Left lobe of liver (tissue), 2 donors: Measurements from ENCODE around the gene PODXL. TPM values are rescaled to one million over a fixed set of nuclear protein-coding genes. Genes with fewer than 3 reads are reported as not detected.

Experiments
- ATAC-seq: fragments of 200-7000 bp; cut with Tn5 transposase; one replicate; pipeline ENCODE4 v1.9.1; 2020; ENCODE audit warnings: mild to moderate bottlenecking, moderate library complexity
- DNase-seq: peaks from one replicate; pipeline ENCODE4 v3.0.0-alpha.2; 2020; ENCODE audit warnings: low spot score
- total RNA-seq: library from RNA; stranded (reverse); gene quantifications from one replicate; pipeline ENCODE4 v1.2.1, GENCODE V29; 2021
- donor health status: DM: no; HTN: no; CAD: no; lungs with moderate emphysema.
- donor health status: DM: no; HTN: yes; CAD: no.

PODXL gene
- total RNA-seq, result 2.7 TPM

GRCh38 chr7:131556053-131556908 is at the start of gene PODXL:
PODXL (minus strand) TSS chr7:131556628; CDS start chr7:131556359, 269 bp downstream.
- peak; percentile 88 for ATAC-seq
- DNase-seq, result peak; percentile 76

DNA sequence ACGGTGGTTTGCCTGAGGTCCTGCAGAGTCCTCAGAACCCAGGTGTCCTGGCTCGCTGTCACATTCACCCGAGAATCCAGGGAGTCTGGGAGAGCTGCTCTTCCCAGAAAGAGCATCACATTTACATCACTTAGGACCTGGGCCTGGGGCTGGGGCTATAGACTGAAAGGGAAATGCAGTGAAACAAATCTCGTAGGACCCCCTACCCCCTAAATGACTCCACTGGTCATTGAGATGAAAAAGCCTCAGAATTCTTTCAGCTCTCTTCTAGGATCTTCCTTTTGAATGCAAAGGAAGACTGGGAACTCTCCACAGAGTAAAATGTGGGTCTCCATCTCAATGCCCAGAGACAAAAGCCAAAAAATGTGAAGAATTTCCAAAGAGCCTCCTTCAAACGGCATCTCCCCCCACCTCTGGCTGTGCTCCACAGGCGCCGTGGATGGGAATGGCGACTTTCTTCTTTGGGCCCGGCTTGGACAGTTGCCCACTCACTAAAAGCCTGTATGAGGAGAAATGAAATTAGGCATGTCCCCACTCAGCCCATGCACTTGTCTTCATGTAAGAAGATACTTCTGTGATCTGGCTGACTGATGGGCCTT is 49.0 kb upstream of the PODXL start:
- ATAC-seq (no peak), DNase-seq (no peak)

- no peak for DNase-seq
- no peak for ATAC-seq
Measured at GRCh38 chr7:131604841-131605279, 48.4 kb upstream of the PODXL start.

DNA sequence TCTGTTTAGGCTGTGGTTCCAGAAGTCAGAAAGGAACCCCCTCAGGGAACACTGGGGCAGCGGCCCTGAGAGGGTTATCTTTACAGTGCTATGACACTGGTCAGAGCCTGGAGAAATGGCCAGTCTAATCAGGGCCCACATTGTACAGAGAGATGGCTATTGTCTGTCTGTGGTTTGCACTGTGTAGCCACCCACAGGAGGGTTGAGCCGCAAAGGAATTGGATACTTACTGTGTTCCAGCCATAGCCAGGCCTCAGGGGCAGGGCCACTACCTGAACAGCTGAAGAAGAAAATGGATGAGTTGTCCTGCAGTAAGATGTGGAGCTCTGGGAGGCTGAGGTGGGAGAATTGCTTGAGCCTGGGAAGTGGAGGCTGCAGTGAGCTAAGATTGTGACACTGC is 47.5 kb upstream of the PODXL start:
- ATAC-seq (no peak), DNase-seq (no peak)

DNA sequence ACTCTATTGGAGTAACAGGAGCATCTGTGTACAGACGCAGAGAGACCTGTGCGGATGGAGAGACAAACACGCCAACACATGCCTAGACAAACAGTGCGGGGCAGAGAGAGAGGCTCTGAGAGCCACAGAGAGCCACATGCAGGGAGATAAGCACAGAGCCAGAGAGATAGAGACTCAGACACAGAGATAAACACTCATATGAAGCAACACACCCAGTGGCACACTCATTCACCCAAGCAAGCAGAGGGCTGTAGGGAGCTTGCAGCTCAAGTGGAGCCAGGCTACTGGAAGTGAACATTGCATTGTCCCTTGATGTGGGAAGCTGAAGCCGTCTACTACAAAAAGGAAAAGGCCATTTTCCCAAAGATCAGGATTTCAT is 46.6 kb upstream of the PODXL start:
- DNase-seq, result no peak
- no peak for ATAC-seq

GRCh38 chr7:131602304-131602993 is 46.0 kb upstream of the PODXL start:
- DNase-seq (no peak), ATAC-seq (no peak)

DNA sequence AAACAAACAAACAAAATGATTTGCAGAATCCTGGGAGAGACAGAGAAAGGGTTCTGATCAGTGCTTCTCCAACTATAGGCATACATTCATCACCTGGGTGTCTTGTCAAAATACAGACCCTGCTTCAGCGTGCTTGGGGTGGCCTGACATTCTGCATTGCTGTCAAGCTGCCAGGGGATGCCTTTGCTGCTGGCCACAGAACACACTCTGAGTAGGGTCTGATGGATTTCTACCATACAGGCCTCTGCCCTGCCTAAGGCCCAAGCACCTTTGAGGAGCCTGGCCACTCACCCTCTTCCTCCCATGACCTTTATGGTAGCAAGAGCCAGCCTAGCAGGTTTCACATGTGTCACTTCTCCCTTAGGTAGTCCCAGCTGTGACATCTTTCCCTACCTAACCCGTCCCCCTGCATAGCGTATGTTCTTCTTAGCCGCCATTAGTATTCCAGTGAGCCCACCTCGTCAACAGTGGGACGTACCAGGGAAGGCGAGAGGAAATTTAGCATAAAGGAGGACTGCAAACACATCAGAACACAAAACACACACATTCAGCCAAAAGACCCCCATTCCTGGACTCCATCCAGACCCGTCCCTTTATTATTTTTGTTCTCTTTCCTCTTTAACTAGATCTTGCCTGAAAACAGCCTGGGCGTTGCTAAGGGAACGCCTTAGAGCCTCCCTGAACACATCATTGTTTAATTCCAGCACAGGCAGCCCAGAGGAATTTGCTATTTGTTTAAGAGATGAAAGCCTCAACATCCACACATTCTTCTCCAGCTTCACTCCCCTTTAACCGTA is 43.9 kb upstream of the PODXL start:
- DNase-seq, result no peak
- no peak for ATAC-seq

GRCh38 chr7:131596785-131597184 is 40.4 kb upstream of the PODXL start:
- ATAC-seq, result no peak
- no peak for DNase-seq

DNA sequence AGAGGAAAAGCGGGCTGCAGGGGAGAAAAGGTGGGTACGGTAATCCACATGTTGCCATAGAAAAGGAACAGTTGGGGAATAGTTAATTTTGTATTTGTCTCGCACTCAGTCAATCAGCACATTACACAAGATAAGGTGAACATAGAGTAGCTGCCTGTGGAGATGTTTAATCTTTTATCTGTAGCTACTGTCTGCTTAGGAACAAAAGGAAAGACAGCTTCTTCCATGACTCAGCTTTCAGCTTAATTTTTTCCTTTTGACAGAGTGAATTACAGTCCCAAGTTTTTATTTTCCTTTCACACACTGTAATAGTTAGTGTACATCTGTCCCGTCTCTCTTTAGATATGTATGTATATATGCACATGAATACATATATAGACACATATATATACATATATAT is 39.3 kb upstream of the PODXL start:
- ATAC-seq (no peak), DNase-seq (no peak)

DNA sequence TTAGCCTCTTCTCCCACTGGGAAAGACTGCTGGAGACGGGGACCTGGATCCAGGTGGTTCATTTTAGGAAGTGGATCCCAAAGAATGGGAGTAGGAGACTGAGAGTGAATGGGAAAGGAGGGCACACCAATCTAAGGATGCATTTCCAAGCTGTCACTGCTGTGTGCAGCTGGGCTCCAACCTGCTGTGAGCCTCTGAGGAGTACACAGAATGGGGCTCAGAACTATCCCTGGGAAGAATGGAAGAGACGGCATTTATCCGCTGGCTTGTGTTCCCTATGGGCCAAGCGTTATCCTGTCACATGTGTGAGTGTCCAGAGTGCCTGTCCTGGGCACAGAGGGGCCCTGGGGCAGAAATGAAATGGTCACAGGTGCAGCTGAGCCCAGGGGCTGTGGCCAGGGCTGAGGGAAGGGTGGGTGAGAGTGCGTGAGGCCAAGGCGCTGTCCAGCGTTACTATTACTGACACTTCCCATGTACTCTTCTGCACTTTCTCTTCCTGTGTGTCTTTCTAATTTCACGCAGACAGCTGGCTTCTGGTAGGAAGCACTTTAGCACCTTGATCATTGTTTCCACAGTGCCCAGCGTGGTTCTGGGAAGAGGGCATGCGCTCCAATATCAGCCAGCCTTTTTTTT is 35.4 kb upstream of the PODXL start:
- ATAC-seq (no peak), DNase-seq (no peak)

DNA sequence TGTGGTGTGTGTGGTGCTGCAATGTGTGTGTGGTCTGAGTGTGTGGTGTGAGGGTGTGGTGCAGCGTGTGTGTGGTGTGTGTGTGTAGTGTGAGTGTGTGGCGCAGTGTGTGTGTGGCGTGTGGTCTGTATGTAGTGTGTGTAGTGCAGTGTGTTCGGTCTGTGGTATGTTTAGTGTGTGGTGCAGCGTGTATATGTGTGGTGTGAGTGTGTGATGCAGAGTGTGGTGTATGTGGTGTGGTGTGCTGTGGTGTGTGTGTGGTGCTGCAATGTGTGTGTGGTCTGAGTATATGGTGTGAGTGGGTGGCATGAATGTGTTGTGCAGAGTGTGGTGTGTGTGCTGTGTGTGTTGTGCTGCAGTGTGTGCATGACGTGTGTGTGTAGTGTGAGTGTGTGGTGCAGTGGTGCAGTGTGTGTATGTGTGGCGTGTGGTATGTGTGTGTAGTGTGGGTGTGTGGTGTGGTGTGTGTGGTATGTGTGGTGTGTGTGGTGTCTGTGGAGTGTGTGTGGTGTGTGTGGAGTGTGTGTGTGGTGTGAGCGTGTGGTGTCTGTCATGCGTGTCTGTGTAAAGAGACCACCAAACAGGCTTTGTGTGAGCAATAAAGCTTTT is 31.0 kb upstream of the PODXL start:
- no peak for DNase-seq
- no peak for ATAC-seq

DNA sequence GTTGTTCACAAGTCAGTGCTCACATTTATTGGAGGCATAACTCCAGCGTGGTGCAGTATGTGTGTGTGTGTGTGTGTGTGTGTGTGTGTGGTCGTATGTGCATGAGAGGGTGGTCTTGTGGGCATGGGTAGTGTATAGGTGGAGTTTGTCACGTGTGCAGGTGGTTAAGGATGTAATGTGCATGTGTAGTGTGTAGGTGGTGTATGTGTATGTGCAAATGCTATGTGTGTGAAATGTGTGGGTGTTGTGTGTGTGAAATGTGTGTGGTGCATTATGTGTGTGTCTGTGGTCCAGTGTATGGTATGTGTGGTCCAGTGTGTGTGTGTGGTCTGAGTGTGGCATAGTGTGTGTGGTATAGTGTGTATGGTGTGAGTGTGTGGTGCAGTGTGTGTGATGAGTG is 30.3 kb upstream of the PODXL start:
- ATAC-seq (no peak), DNase-seq (no peak)

DNA sequence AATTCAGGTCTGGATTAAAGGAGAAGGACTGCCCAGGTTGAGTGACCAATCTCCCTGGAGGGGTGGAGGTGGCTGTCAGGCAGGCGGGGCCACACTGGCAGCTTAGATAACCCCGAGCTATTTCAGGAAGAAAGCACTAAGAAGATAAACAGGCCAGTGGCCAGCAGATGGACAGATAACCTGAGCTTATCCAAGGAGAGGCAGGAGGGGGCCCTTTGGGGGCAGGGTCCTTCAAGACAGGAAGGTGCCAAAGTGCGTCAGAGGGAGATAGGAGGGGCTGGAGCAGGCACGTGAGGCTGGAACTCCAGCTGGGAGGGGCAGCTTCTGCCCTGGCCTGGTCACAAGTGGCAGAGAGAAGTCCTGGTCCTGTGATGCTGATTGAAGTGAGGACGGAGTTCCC is 29.8 kb upstream of the PODXL start:
- DNase-seq (no peak), ATAC-seq (no peak)

DNA sequence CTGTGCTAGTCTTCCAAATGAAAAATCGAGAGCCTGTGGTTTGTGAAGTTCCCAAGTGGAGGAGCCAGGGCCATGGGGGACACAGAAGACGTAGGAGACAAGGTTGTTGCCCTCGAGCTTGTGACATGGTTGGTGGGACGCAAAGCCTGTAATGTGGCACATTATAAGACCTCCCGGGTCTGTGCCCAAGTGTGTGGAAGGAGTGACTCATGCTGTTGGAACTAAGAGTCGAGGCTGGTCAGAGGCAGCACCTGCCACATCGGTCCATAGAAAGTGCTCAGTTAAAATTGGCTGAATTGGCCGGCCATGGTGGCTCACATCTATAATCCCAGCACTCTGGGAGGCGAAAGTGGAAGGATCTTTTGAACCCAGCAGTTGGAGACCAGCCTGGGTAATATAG is 27.0 kb upstream of the PODXL start:
- DNase-seq (no peak), ATAC-seq (no peak)

DNA sequence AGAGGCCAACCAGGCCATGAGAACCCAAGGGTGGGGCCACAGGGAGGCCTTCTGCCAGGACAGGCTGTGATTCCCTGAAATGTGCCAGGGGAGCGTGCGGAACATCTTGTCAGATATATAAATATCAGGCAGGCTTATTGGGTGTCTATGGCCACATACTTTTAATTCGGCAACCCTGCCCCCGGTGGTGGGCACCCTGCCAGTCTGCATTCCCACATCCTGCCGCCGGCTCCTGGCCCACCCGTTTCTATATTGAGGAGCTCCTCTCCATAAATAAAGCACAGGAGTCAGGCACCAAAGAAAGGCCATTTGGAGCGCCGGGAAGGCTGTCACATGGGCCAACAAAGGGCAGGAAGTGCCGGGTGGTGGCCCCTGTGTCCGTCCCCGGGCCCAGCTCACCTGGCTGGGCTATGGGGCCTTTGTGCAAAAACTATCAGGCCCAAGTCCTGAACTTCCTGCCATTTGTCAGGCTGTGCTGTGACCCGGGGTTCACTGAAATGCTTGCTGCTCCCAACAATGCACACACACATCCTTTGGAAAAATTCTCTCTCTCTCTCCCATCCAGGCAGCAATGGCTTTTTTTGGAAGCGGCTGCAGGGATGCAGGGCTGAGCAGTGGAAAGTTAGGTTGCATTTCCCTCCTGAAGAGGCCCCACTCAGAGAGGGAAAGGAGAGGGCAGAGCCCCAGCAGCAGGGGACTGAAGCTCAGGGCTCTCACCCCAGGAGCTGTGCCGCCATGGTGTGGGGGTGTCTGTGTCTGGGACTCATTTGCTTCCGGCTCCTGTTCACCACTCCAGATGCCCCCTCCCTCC is 25.0 kb upstream of the PODXL start:
- ATAC-seq, result peak; percentile 37
- DNase-seq, result no peak

GRCh38 chr7:131578602-131579001 is 22.2 kb upstream of the PODXL start:
- DNase-seq (no peak), ATAC-seq (no peak)

DNA sequence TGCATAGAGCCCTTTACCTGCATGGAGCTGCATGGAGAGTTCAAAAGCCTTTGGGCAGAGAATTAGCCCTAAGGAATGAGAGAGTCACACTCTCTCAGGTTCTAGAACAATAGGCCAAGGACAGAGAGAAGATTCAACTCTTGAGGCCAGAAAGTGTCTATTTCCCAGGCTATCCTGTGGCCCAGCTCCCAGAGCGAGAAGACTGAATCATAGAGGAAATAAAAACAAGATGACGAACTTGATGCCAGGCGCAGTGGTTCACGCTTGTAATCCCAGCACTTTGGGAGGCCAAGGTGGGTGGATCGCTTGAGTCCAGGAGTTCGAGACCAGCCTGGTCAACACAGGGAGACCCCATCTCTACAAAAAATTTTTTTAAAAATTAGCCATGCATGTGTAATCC is 18.3 kb upstream of the PODXL start:
- DNase-seq (no peak), ATAC-seq (no peak)

DNA sequence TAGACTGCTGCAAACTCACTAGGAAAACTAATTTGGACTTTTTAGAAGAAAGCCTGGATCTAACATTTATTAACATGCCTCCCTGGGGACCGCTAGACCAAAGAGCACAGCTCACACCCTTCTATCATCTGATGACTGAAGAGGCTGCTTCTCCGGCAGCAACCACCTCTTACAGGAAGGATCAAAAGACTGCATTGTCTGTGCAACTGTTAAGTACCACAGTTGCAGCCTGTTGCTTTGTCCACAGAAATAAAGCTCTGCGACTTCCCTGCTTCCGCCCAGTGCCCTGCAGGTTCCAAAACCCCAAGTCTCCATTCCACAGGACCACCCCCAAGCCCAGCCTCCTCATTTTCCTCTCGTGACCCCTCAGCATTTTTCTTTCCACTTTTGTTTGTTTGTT is 14.0 kb upstream of the PODXL start:
- DNase-seq (no peak), ATAC-seq (no peak)

DNA sequence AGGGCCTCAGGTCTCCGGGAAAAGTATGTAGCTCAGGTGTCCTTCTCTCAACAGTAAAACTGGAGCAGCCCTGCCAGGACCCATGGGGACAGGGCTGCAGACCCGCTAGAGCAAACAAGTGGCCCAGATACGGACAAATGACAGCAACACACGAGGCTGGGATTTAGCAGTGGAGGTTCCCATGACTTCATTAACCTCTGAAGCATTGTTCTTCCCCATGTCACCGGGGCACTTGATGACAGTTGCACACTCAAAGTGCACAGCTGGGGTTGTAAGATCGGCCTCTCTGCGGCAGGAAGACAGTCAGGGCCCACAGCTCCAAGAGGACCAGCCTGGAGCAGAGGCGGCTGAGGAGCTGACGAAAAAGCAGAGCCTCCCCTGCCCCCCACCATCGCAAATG is 12.5 kb upstream of the PODXL start:
- ATAC-seq, result no peak
- DNase-seq, result no peak
